Caco-2 (cell line): Measurements from ENCODE around the gene MARS1. TPM values are rescaled to one million over a fixed set of nuclear protein-coding genes. Genes with fewer than 3 reads are reported as not detected.

Experiments used
- BruUV-seq: library from RNA; stranded (reverse); fragments of 400-500 nt; replicated peaks from 2 replicates; lab custom pipeline; 2021; lab: Mats Ljungman, UMichigan
- CTCF ChIA-PET: fragments of 300-600 bp; sonication (Branson Sonifier 250); formaldehyde crosslinking; loops from one replicate; lab custom pipeline; 2022; ENCODE audit warnings: antibody characterized with exemption; lab: Charles Lee
- POLR2A ChIA-PET: fragments of 300-600 bp; sonication (Branson Sonifier 250); formaldehyde crosslinking; loops from one replicate; lab custom pipeline; 2022; ENCODE audit warnings: antibody characterized with exemption; lab: Charles Lee
- DNase-seq, 2 experiments: peaks; one replicate each; pipeline versions ENCODE4 v3.0.0 to v3.0.0-alpha.2; 2020 to 2022
- H3K27me3 ChIP-seq: replicated peaks from 2 replicates; pipeline ENCODE4 v1.6.0; 2011; ENCODE audit warnings: low read length; ENCODE audit not compliant: control insufficient read depth, insufficient read depth
- H3K36me3 ChIP-seq: 2 replicates; pipeline ENCODE4 v1.5.1; 2011; ENCODE audit warnings: low read length; ENCODE audit not compliant: control insufficient read depth, insufficient read depth
- H3K4me1 ChIP-seq: fragments of 250-450 bp; sonication (Bioruptor Pico); 2 replicates; pipeline ENCODE4 v1.5.1; 2020; ENCODE audit warnings: mild to moderate bottlenecking
- H3K4me3 ChIP-seq: 2 replicates; pipeline ENCODE4 v1.5.1; 2011; ENCODE audit warnings: low read depth, mild to moderate bottlenecking, control low read depth, low read length
- H3K9me3 ChIP-seq: fragments of 250-450 bp; sonication (Bioruptor Pico); 2 replicates; pipeline ENCODE4 v1.5.1; 2020; ENCODE audit warnings: mild to moderate bottlenecking, moderate library complexity
- H3K27ac Mint-ChIP-seq: one replicate; pipeline ENCODE4 v1.8.0; 2022; ENCODE audit warnings: mixed read lengths; ENCODE audit not compliant: unreplicated experiment
- H3K27me3 Mint-ChIP-seq: one replicate; pipeline ENCODE4 v1.8.0; 2022; ENCODE audit warnings: mixed read lengths; ENCODE audit not compliant: insufficient read depth, unreplicated experiment
- H3K36me3 Mint-ChIP-seq: one replicate; pipeline ENCODE4 v1.8.0; 2022; ENCODE audit warnings: mild to moderate bottlenecking, mixed read lengths; ENCODE audit not compliant: insufficient read depth, unreplicated experiment
- H3K4me1 Mint-ChIP-seq: one replicate; pipeline ENCODE4 v1.8.0; 2022; ENCODE audit warnings: low read depth, mixed read lengths; ENCODE audit not compliant: unreplicated experiment
- H3K4me3 Mint-ChIP-seq: one replicate; pipeline ENCODE4 v1.8.0; 2022; ENCODE audit warnings: mild to moderate bottlenecking, moderate library complexity, mixed read lengths; ENCODE audit not compliant: unreplicated experiment
- H3K9me3 Mint-ChIP-seq: one replicate; pipeline ENCODE4 v1.8.0; 2022; ENCODE audit warnings: mixed read lengths; ENCODE audit not compliant: unreplicated experiment
- CTCF ChIP-seq, 2 experiments: fragments of 200-600 bp in 1 of 2; IDR thresholded peaks; 1 replicate in 1 of 2; 2 replicates in 1 of 2; pipeline versions ENCODE4 v1.5.1 to v1.8.0; 2011 to 2022; ENCODE audit warnings: antibody characterized with exemption in 1 of 2, control low read depth in 1 of 2, inconsistent platforms in 1 of 2, low read depth in 1 of 2, low read length in 1 of 2, mild to moderate bottlenecking in 1 of 2, moderate library complexity in 1 of 2; ENCODE audit not compliant: insufficient read depth in 1 of 2, severe bottlenecking in 1 of 2, unreplicated experiment in 1 of 2
- intact Hi-C: fragments of 100-400 bp; cut with micrococcal nuclease; formaldehyde crosslinking; loops from one replicate; pipeline ENCODE4 v1.10.0; 2022; ENCODE audit not compliant: unreplicated experiment
- total RNA-seq: library from RNA; stranded (reverse); gene quantifications from 2 replicates; pipeline ENCODE4 v1.2.3, GENCODE V29; 2022

MARS1 gene
- total RNA-seq, 1 experiment from 2014 or later, result 583 TPM

- ChIA-PET CTCF (interaction anchor here (0.6 to 0.7 kb wide), 2 partner anchors 33 to 245 kb away, joined by 5 to 11 read pairs; no protein-coding TSS in a partner anchor), POLR2A (interaction anchor here (0.5 kb wide), 1 partner anchor 479 kb away, joined by 5 read pairs; no protein-coding TSS in a partner anchor)
- H3K9me3 ChIP-seq, result no peaks in the 10 kb centered on the region
- DNase-seq, result no peak
- no peaks in the 10 kb centered on the region for H3K27me3 ChIP-seq
- no peaks in the 10 kb centered on the region for H3K27me3 Mint-ChIP-seq
- peaks cover 4% of the 10 kb centered on the region; the same call in 1 of the 2 replicates for H3K36me3 ChIP-seq
- intact Hi-C loops, result no loop called here
- BruUV-seq, result no TSS peak
- no peaks in the 10 kb centered on the region for H3K4me1 ChIP-seq
- H3K4me3 ChIP-seq, result no peak overlapping the region
- peaks cover 10% of the 10 kb centered on the region for H3K4me1 Mint-ChIP-seq
- peak overlapping the region; percentile 65 for H3K27ac Mint-ChIP-seq
- peaks cover 89% of the 10 kb centered on the region for H3K36me3 Mint-ChIP-seq
- peaks cover 6% of the 10 kb centered on the region for H3K9me3 Mint-ChIP-seq
- TF ChIP-seq CTCF (IDR thresholded peaks at IDR 0.05; ENCODE audit: insufficient read depth in 1 of 2, low read depth in 1 of 2, low read length in 1 of 2, severe bottlenecking in 1 of 2, unreplicated experiment in 1 of 2), result no peak
- H3K4me3 Mint-ChIP-seq, result no peak overlapping the region
Observed at GRCh38 chr12:57496822-57497221, 9.0 kb downstream of the MARS1 start.

DNA sequence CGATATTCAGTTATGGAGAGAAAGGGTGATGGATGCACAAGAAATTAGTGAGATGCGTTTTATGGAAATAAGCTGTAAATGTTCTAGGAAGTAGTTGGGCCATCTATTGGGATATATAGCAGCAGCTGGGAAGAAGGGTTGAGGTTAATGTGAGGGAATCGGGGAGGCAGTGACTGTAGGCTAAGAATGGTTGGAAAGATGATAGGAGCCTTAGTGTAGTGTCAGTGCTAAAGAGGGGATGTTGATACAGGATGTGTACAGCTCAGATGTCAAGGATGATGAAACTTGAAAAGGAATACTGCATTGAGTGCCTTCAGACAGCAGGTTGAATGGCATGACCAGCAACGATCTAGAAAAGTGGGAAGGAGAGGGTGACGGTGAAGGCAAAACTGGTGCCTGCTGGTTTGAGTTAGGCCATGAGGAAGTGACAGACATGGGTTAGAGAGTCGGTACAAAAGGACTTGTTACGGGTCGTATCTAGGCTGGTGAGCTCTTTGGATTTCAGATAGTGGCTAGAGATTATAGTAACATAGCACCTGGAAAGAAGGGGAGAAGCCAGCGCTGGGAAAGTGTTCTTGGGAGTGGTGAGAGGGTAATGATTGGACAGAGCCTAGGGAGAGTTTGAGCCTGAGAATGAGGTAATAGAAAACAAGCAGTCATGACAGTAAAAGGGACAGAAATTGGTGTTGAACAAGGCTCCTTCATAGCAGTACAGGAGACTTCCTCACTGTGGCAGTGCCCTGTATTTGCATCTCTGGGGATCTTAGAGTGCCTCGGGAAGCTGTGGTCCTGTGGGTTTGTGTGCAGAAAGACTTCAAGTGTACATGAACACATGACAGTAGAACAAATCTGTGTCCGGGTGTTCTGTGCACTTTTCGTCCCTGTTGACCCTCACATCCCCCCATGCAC lies 9.6 kb downstream of the MARS1 start:
- Histone ChIP-seq H3K9me3 (no peaks in the 10 kb centered on the region), H3K36me3 (peaks cover 4% of the 10 kb centered on the region; the same call in 1 of the 2 replicates), H3K4me3 (no peak overlapping the region), H3K4me1 (no peaks in the 10 kb centered on the region), H3K27me3 (no peaks in the 10 kb centered on the region)
- Mint-ChIP-seq H3K36me3 (peaks cover 89% of the 10 kb centered on the region), H3K9me3 (peaks cover 6% of the 10 kb centered on the region), H3K4me1 (peaks cover 10% of the 10 kb centered on the region), H3K27me3 (no peaks in the 10 kb centered on the region), H3K27ac (peak overlapping the region; percentile 65), H3K4me3 (no peak overlapping the region)
- no peak for TF ChIP-seq CTCF (IDR thresholded peaks at IDR 0.05; ENCODE audit: insufficient read depth in 1 of 2, low read depth in 1 of 2, low read length in 1 of 2, severe bottlenecking in 1 of 2, unreplicated experiment in 1 of 2)
- CTCF ChIA-PET, result interaction anchor here (0.6 to 0.7 kb wide), 2 partner anchors 34 to 246 kb away, joined by 5 to 11 read pairs; no protein-coding TSS in a partner anchor
- intact Hi-C loops, result no loop called here
- no TSS peak for BruUV-seq
- no peak for DNase-seq
- POLR2A ChIA-PET, result interaction anchor here (0.5 kb wide), 1 partner anchor 479 kb away, joined by 5 read pairs; no protein-coding TSS in a partner anchor

GRCh38 chr12:57498132-57498502 lies 10.2 kb downstream of the MARS1 start:
- no TSS peak for BruUV-seq

More at GRCh38 chr12:57498132-57498502, 10.2 kb downstream of the MARS1 start:
- ChIA-PET CTCF (no interaction called here), POLR2A (no interaction called here)
- no peak overlapping the region for H3K4me3 Mint-ChIP-seq
- H3K27me3 Mint-ChIP-seq, result no peaks in the 10 kb centered on the region
- no peak overlapping the region for H3K4me3 ChIP-seq
- intact Hi-C loops, result no loop called here
- peak overlapping the region; percentile 39 for H3K27ac Mint-ChIP-seq
- H3K4me1 ChIP-seq, result no peaks in the 10 kb centered on the region
- no peaks in the 10 kb centered on the region for H3K9me3 ChIP-seq
- peaks cover 89% of the 10 kb centered on the region for H3K36me3 Mint-ChIP-seq
- peaks cover 4% of the 10 kb centered on the region; the same call in 1 of the 2 replicates for H3K36me3 ChIP-seq
- DNase-seq, result no peak
- TF ChIP-seq CTCF (IDR thresholded peaks at IDR 0.05; ENCODE audit: insufficient read depth in 1 of 2, low read depth in 1 of 2, low read length in 1 of 2, severe bottlenecking in 1 of 2, unreplicated experiment in 1 of 2), result no peak
- H3K27me3 ChIP-seq, result no peaks in the 10 kb centered on the region
- peaks cover 10% of the 10 kb centered on the region for H3K4me1 Mint-ChIP-seq
- H3K9me3 Mint-ChIP-seq, result peaks cover 6% of the 10 kb centered on the region
